K562 (cell line): Measurements from ENCODE around the gene CHD6.

ENCODE experiments used
- CHD1 ChIP-seq: fragments of 200-600 bp; sonication (generic); IDR thresholded peaks from one replicate; pipeline ENCODE4 v1.6.1; 2012; ENCODE audit warnings: mild to moderate bottlenecking, moderate library complexity, low read length, inconsistent platforms
- CTCF ChIP-seq, 3 experiments: IDR thresholded peaks in 2 of 3; conservative IDR thresholded peaks in 1 of 3; 2 replicates each; pipeline ENCODE4 v1.5.1; 2011 to 2012; ENCODE audit warnings: low read length in 3 of 3, mild to moderate bottlenecking in 3 of 3, control low read depth in 2 of 3, improper control_type of control experiment in 1 of 3, inconsistent platforms in 1 of 3, low read depth in 1 of 3, mixed read lengths in 1 of 3, moderate library complexity in 1 of 3; ENCODE audit not compliant: insufficient read depth in 2 of 3
- CXXC5 ChIP-seq: fragments of 250-450 bp; sonication (Bioruptor Pico); IDR thresholded peaks from 2 replicates; pipeline ENCODE4 v1.8.0; 2022; ENCODE audit warnings: inconsistent platforms, mild to moderate bottlenecking, moderate library complexity
- ETV6 ChIP-seq, 3 experiments: fragments of 150-350 bp in 1 of 3; sonication (generic) in 1 of 3; formaldehyde crosslinking in 1 of 3; IDR thresholded peaks; 2 replicates each; pipeline versions ENCODE4 v1.6.1 to v1.8.0; 2014 to 2022; ENCODE audit warnings: borderline replicate concordance in 2 of 3, low read depth in 2 of 3, antibody characterized with exemption in 1 of 3, low read length in 1 of 3, mild to moderate bottlenecking in 1 of 3, missing genetic modification reagents in 1 of 3
- ZKSCAN1 ChIP-seq: fragments of 150-350 bp; IDR thresholded peaks from 2 replicates; pipeline ENCODE4 v1.6.1; 2016; ENCODE audit warnings: low read depth, low read length

- no peak for TF ChIP-seq CTCF (IDR thresholded peaks at IDR 0.05 in 2 of 3, conservative IDR thresholded peaks at IDR 0.05 in 1 of 3; ENCODE audit: insufficient read depth in 2 of 3, low read depth in 1 of 3, low read length in 3 of 3)
- TF ChIP-seq ZKSCAN1, result no peak
- no peak for TF ChIP-seq CXXC5 (CRISPR knock-in tag)
- no peak for TF ChIP-seq CHD1
- TF ChIP-seq ETV6 (IDR thresholded peaks at IDR 0.05; ENCODE audit: borderline replicate concordance in 1 of 2, low read depth in 2 of 2, low read length in 1 of 2), result no peak
- TF ChIP-seq ETV6 (CRISPR knock-in tag; IDR thresholded peaks at IDR 0.05; ENCODE audit: borderline replicate concordance), result no peak
These were observed 224.1 kb downstream of the CHD6 start for GRCh38 chr20:41394081-41394480.
